Endothelial cell of umbilical vein (primary cell): ENCODE data around the gene ATP8A2. TPM values are rescaled to one million over a fixed set of nuclear protein-coding genes. Genes with fewer than 3 reads are reported as not detected.

Experiments
- BruUV-seq: library from RNA; stranded (reverse); fragments of 400-500 nt; replicated peaks from 2 replicates; lab custom pipeline; 2021; lab: Mats Ljungman, UMichigan
- CTCF ChIA-PET: fragments of 300-600, 350-600 bp; sonication (Branson Sonifier 250); formaldehyde crosslinking; loops from one replicate; lab custom pipeline; 2021; ENCODE audit warnings: antibody characterized with exemption, inconsistent platforms; lab: Charles Lee
- POLR2A ChIA-PET: fragments of 300-600, 350-600 bp; sonication (Branson Sonifier 250); formaldehyde crosslinking; loops from one replicate; lab custom pipeline; 2021; ENCODE audit warnings: antibody characterized with exemption, inconsistent platforms; lab: Charles Lee
- DNase-seq: peaks from one replicate; pipeline ENCODE4 v3.0.0-alpha.2; 2011; ENCODE audit warnings: low read depth, low spot score
- FAIRE-seq: peaks from 2 replicates; lab custom pipeline; 2011; peaks lifted over from hg19 to GRCh38; lab: Jason Lieb, UNC
- H2AFZ ChIP-seq: 2 replicates; pipeline ENCODE4 v1.6.0; 2012; ENCODE audit warnings: low read depth, low read length, control low read depth, inconsistent platforms
- H3K27ac ChIP-seq: 2 replicates; pipeline ENCODE4 v1.5.1; 2011; ENCODE audit warnings: low read depth, mild to moderate bottlenecking, control low read depth, low read length, moderate library complexity; ENCODE audit not compliant: insufficient read depth
- H3K27me3 ChIP-seq, 2 experiments: 2 replicates each; pipeline versions ENCODE4 v1.6.0 to v1.6.1; 2011; ENCODE audit warnings: low read length in 2 of 2, mixed read lengths in 1 of 2; ENCODE audit not compliant: control insufficient read depth in 2 of 2, insufficient read depth in 2 of 2
- H3K36me3 ChIP-seq, 2 experiments: 2 replicates in 1 of 2; 3 replicates in 1 of 2; pipeline ENCODE4 v1.5.1; 2011; ENCODE audit warnings: low read length in 2 of 2, mild to moderate bottlenecking in 1 of 2, moderate library complexity in 1 of 2; ENCODE audit not compliant: control insufficient read depth in 2 of 2, insufficient read depth in 2 of 2; ENCODE audit errors: extremely low read depth in 1 of 2
- H3K4me1 ChIP-seq: 3 replicates; pipeline ENCODE4 v1.5.1; 2011; ENCODE audit warnings: mild to moderate bottlenecking, low read length; ENCODE audit not compliant: control insufficient read depth, insufficient read depth; ENCODE audit errors: extremely low read depth
- H3K4me2 ChIP-seq: 2 replicates; pipeline ENCODE4 v1.6.1; 2011; ENCODE audit warnings: low read length, control low read depth, mixed read lengths; ENCODE audit not compliant: insufficient read depth
- H3K4me3 ChIP-seq, 3 experiments: fragments of 200-600 bp in 1 of 3; sonication (generic), shearing (Covaris generic) in 1 of 3; replicated peaks in 1 of 3; 2 replicates each; pipeline ENCODE4 v1.5.1; 2011 to 2016; ENCODE audit warnings: control low read depth in 3 of 3, low read length in 3 of 3, mild to moderate bottlenecking in 2 of 3, inconsistent platforms in 1 of 3, low read depth in 1 of 3, moderate library complexity in 1 of 3; ENCODE audit not compliant: insufficient read depth in 1 of 3
- H3K79me2 ChIP-seq: 2 replicates; pipeline ENCODE4 v1.6.0; 2012; ENCODE audit warnings: low read length, inconsistent platforms; ENCODE audit not compliant: control insufficient read depth, insufficient read depth
- H3K9ac ChIP-seq: replicated peaks from 2 replicates; pipeline ENCODE3; 2011; ENCODE audit warnings: low read length, control low read depth; ENCODE audit not compliant: insufficient read depth; ENCODE audit errors: extremely low read depth
- H3K9me1 ChIP-seq: replicated peaks from 3 replicates; pipeline ENCODE4 v1.6.0; 2011; ENCODE audit warnings: mild to moderate bottlenecking, low read length; ENCODE audit not compliant: control insufficient read depth, insufficient read depth; ENCODE audit errors: extremely low read depth
- H3K9me3 ChIP-seq: replicated peaks from 2 replicates; pipeline ENCODE4 v1.5.1; 2012; ENCODE audit warnings: low read length, inconsistent platforms; ENCODE audit not compliant: control insufficient read depth, insufficient read depth
- H4K20me1 ChIP-seq: replicated peaks from 2 replicates; pipeline ENCODE3; 2011; ENCODE audit warnings: mild to moderate bottlenecking, low read length; ENCODE audit not compliant: control insufficient read depth, insufficient read depth; ENCODE audit errors: extremely low read depth
- EZH2 ChIP-seq: IDR thresholded peaks from 2 replicates; pipeline ENCODE4 v1.6.1; 2012; ENCODE audit warnings: borderline replicate concordance, low read depth, mild to moderate bottlenecking, moderate library complexity, low read length, inconsistent platforms; ENCODE audit not compliant: severe bottlenecking
- FOS ChIP-seq: IDR thresholded peaks from 2 replicates; pipeline ENCODE4 v1.6.1; 2011; ENCODE audit warnings: mild to moderate bottlenecking, low read length, moderate library complexity, borderline replicate concordance; ENCODE audit not compliant: insufficient read depth
- GATA2 ChIP-seq: IDR thresholded peaks from 2 replicates; pipeline ENCODE4 v1.7.0; 2011; ENCODE audit warnings: low read depth, mild to moderate bottlenecking, moderate library complexity, mixed read lengths, low read length; ENCODE audit not compliant: insufficient read length, insufficient read depth
- JUN ChIP-seq: IDR thresholded peaks from 2 replicates; pipeline ENCODE4 v1.6.1; 2011; ENCODE audit warnings: borderline replicate concordance, low read depth; ENCODE audit not compliant: insufficient read length, insufficient read depth
- MYC ChIP-seq: IDR thresholded peaks from one replicate; pipeline ENCODE4 v1.6.1; 2011; ENCODE audit warnings: mild to moderate bottlenecking, low read depth, low read length
- POLR2A ChIP-seq: IDR thresholded peaks from 2 replicates; pipeline ENCODE4 v1.6.1; 2012; ENCODE audit warnings: low read depth, mild to moderate bottlenecking, control low read depth, low read length
- POLR2AphosphoS5 ChIP-seq: IDR thresholded peaks from 2 replicates; pipeline ENCODE4 v1.6.1; 2012; ENCODE audit warnings: low read depth, mild to moderate bottlenecking, control low read depth, low read length, moderate library complexity; ENCODE audit not compliant: insufficient read depth
- dilution Hi-C: fragments of 300-500 bp; cut with MboI; formaldehyde crosslinking; loops from one replicate; pipeline ENCODE4 v1.15.0; 2019; ENCODE audit warnings: low sequenced_read_pairs; ENCODE audit not compliant: extremely low pct_ligation_motif_present
- intact Hi-C: fragments of 100-400 bp; cut with micrococcal nuclease; formaldehyde crosslinking; loops from one replicate; pipeline ENCODE4 v1.10.0; 2022
- polyA plus RNA-seq, 4 experiments: library from polyadenylated mRNA; depleted of rRNA in 3 of 4; stranded (reverse) in 3 of 4; unstranded in 1 of 4; fragments of >200 nt; gene quantifications; 2 replicates each; pipeline versions ENCODE4 v1.2.1 to v1.2.3, GENCODE V29; 2011 to 2012; ENCODE audit warnings: missing spikeins in 1 of 4
- total RNA-seq: library from RNA; stranded (reverse); gene quantifications from 2 replicates; pipeline ENCODE4 v1.2.3, GENCODE V29; 2021
- TF ChIP-seq, protein P1 (sequence below): IDR thresholded peaks from 2 replicates; pipeline ENCODE4 v1.6.1; 2011; ENCODE audit not compliant: insufficient read depth, insufficient read length
- TF ChIP-seq, protein P2 (sequence below), 2 donors: IDR thresholded peaks; 1 replicate in 1 of 2; 2 replicates in 1 of 2; pipeline ENCODE4 v1.5.1; 2011; ENCODE audit warnings: low read length in 2 of 2, mild to moderate bottlenecking in 2 of 2, moderate library complexity in 2 of 2, control low read depth in 1 of 2, inconsistent platforms in 1 of 2, low read depth in 1 of 2; ENCODE audit not compliant: insufficient read depth in 1 of 2; ENCODE audit errors: extremely low read depth in 1 of 2

ATP8A2 gene
- total and polyA plus RNA-seq, 2 donors (not counting 3 experiments of a cell fraction or from before 2014, with no cell fraction given): 0.11 to 0.49 TPM

DNA sequence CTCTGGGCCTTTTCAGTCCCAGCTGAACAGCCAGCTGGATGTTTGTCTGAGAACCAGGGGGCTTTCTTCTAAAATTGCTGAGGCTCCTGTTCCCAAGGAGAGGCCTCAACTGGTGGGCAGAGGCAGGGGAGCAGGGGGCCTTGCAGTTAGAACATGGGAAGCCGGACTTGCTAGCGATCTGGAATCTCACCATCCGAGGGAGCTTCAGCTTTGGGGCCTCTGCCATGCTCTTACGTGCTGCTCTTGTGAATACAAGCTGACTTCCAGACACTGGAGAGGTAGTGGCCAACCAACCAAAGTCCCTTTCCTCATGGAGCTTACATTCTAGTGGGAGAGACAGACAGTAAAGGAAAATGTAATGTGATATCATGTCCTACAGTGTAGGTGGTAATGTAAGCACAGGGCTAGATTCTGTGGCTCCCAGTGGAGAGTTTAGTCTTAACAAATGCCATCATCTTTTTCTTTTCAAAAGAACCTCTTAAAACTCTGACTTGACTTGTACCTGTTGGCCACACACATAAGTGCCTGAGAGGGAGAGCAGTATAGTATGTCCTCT is 657.9 kb downstream of the ATP8A2 start:
- Histone ChIP-seq H3K4me2 (no peak overlapping the region), H3K9ac (no peak overlapping the region), H3K79me2 (no peaks in the 10 kb centered on the region), H3K4me3 (no peak overlapping the region), H2AFZ (no peak overlapping the region), H3K36me3 (no peaks in the 10 kb centered on the region), H3K27me3 (no peaks in the 10 kb centered on the region), H3K4me1 (peaks cover 3% of the 10 kb centered on the region), H3K9me1 (no peaks in the 10 kb centered on the region), H3K27ac (no peak overlapping the region), H4K20me1 (no peaks in the 10 kb centered on the region), H3K9me3 (no peaks in the 10 kb centered on the region)
- dilution Hi-C loops (no loop called here), intact Hi-C loops (loop anchor here (5.0 kb wide), 1 partner anchor 243 kb away; no protein-coding TSS in a partner anchor)
- ChIA-PET POLR2A (no interaction called here), CTCF (interaction anchor here (1.1 kb wide), 2 partner anchors 12 to 22 kb away, joined by 3 read pairs; partner anchors contain the start of gene SHISA2)
- no peak for FAIRE-seq
- no peak for TF ChIP-seq GATA2
- no peak for TF ChIP-seq EZH2
- TF ChIP-seq, protein P1, sequence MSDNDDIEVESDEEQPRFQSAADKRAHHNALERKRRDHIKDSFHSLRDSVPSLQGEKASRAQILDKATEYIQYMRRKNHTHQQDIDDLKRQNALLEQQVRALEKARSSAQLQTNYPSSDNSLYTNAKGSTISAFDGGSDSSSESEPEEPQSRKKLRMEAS: no peak
- no peak for TF ChIP-seq MYC
- no peak for TF ChIP-seq POLR2AphosphoS5
- TF ChIP-seq, protein P2, sequence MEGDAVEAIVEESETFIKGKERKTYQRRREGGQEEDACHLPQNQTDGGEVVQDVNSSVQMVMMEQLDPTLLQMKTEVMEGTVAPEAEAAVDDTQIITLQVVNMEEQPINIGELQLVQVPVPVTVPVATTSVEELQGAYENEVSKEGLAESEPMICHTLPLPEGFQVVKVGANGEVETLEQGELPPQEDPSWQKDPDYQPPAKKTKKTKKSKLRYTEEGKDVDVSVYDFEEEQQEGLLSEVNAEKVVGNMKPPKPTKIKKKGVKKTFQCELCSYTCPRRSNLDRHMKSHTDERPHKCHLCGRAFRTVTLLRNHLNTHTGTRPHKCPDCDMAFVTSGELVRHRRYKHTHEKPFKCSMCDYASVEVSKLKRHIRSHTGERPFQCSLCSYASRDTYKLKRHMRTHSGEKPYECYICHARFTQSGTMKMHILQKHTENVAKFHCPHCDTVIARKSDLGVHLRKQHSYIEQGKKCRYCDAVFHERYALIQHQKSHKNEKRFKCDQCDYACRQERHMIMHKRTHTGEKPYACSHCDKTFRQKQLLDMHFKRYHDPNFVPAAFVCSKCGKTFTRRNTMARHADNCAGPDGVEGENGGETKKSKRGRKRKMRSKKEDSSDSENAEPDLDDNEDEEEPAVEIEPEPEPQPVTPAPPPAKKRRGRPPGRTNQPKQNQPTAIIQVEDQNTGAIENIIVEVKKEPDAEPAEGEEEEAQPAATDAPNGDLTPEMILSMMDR (IDR thresholded peaks at IDR 0.05; ENCODE audit: extremely low read depth in 1 of 2, insufficient read depth in 1 of 2, low read depth in 1 of 2, low read length in 2 of 2): no peak
- no peak for TF ChIP-seq POLR2A
- TF ChIP-seq FOS: no peak
- no peak for TF ChIP-seq JUN
- DNase-seq: no peak
- no TSS peak for BruUV-seq
